Trophoblast cell (in vitro differentiated cells and primary cell): ENCODE measurements around the gene SHROOM2.

ENCODE experiments used
- DNase-seq, 2 donors: peaks; one replicate each; pipeline ENCODE4 v3.0.0-alpha.2; 2016
- H2AFZ ChIP-seq: 2 replicates; pipeline ENCODE4 v1.6.1; 2013; ENCODE audit warnings: low read length, moderate library complexity, mild to moderate bottlenecking; ENCODE audit not compliant: insufficient read depth, poor library complexity
- H2AK5ac ChIP-seq: 2 replicates; pipeline ENCODE4 v1.6.1; 2013; ENCODE audit warnings: mild to moderate bottlenecking, low read length
- H2BK120ac ChIP-seq: 2 replicates; pipeline ENCODE4 v1.6.1; 2013; ENCODE audit warnings: low read length, mild to moderate bottlenecking, moderate library complexity; ENCODE audit not compliant: insufficient read depth, poor library complexity
- H2BK12ac ChIP-seq: 2 replicates; pipeline ENCODE4 v1.6.1; 2013; ENCODE audit warnings: mild to moderate bottlenecking, low read length, moderate library complexity
- H2BK5ac ChIP-seq: 2 replicates; pipeline ENCODE4 v1.6.1; 2013; ENCODE audit warnings: low read length, low read depth, moderate library complexity, mild to moderate bottlenecking; ENCODE audit not compliant: poor library complexity
- H3K14ac ChIP-seq: 2 replicates; pipeline ENCODE4 v1.6.1; 2013; ENCODE audit warnings: mild to moderate bottlenecking, low read length
- H3K18ac ChIP-seq: 2 replicates; pipeline ENCODE4 v1.6.1; 2013; ENCODE audit warnings: mild to moderate bottlenecking, low read length
- H3K23ac ChIP-seq: 2 replicates; pipeline ENCODE4 v1.6.1; 2013; ENCODE audit warnings: low read length
- H3K27ac ChIP-seq: 2 replicates; pipeline ENCODE4 v1.5.1; 2013; ENCODE audit warnings: low read depth, mild to moderate bottlenecking, inconsistent platforms, low read length, moderate library complexity
- H3K27me3 ChIP-seq: 2 replicates; pipeline ENCODE4 v1.6.1; 2013; ENCODE audit warnings: inconsistent platforms, mild to moderate bottlenecking, low read length, moderate library complexity; ENCODE audit not compliant: insufficient read depth
- H3K36me3 ChIP-seq, 2 experiments: 1 replicate in 1 of 2; 2 replicates in 1 of 2; pipeline ENCODE4 v1.6.1; 2013; ENCODE audit warnings: low read length in 2 of 2, mild to moderate bottlenecking in 2 of 2, moderate library complexity in 1 of 2; ENCODE audit not compliant: insufficient read depth in 2 of 2, control insufficient read depth in 1 of 2
- H3K4ac ChIP-seq: 2 replicates; pipeline ENCODE4 v1.6.1; 2013; ENCODE audit warnings: low read depth, mild to moderate bottlenecking, low read length, moderate library complexity
- H3K4me1 ChIP-seq, 2 experiments: 1 replicate in 1 of 2; 2 replicates in 1 of 2; pipeline ENCODE4 v1.6.1; 2013; ENCODE audit warnings: low read length in 2 of 2, mild to moderate bottlenecking in 2 of 2, moderate library complexity in 1 of 2; ENCODE audit not compliant: insufficient read depth in 2 of 2, control insufficient read depth in 1 of 2
- H3K4me2 ChIP-seq: 2 replicates; pipeline ENCODE4 v1.6.1; 2013; ENCODE audit warnings: inconsistent platforms, mild to moderate bottlenecking, low read length, moderate library complexity
- H3K4me3 ChIP-seq: 2 replicates; pipeline ENCODE4 v1.5.1; 2013; ENCODE audit warnings: mild to moderate bottlenecking, low read depth, low read length, inconsistent platforms
- H3K79me1 ChIP-seq: one replicate; pipeline ENCODE4 v1.6.1; 2013; ENCODE audit warnings: low read length
- H3K79me2 ChIP-seq: 2 replicates; pipeline ENCODE4 v1.6.1; 2013; ENCODE audit warnings: low read length, mild to moderate bottlenecking; ENCODE audit not compliant: control insufficient read depth, insufficient read depth, poor library complexity
- H3K9ac ChIP-seq: 2 replicates; pipeline ENCODE4 v1.6.1; 2013; ENCODE audit warnings: mild to moderate bottlenecking, low read length
- H3K9me3 ChIP-seq: 2 replicates; pipeline ENCODE4 v1.6.1; 2013; ENCODE audit warnings: low read depth, mild to moderate bottlenecking, control low read depth, inconsistent platforms, low read length; ENCODE audit not compliant: insufficient read depth
- H4K12ac ChIP-seq: 2 replicates; pipeline ENCODE4 v1.6.1; 2013; ENCODE audit warnings: low read depth, mild to moderate bottlenecking, low read length, moderate library complexity
- H4K8ac ChIP-seq: 2 replicates; pipeline ENCODE4 v1.6.1; 2013; ENCODE audit warnings: low read depth, mild to moderate bottlenecking, low read length, moderate library complexity
- H4K91ac ChIP-seq: one replicate; pipeline ENCODE4 v1.6.1; 2013; ENCODE audit warnings: low read depth, mild to moderate bottlenecking, low read length, moderate library complexity
- WGBS: extraction: QIAGEN DNeasy Blood & Tissue Kit; methylation state at CpG from one replicate; pipeline ENCODE4 v1.1.7; 2013; ENCODE audit warnings: missing lambda C conversion rate; ENCODE audit not compliant: insufficient read length, insufficient coverage; ENCODE audit errors: extremely low coverage; 5-methylcytosine and 5-hydroxymethylcytosine counted together

SHROOM2 gene

GRCh38 chrX:9802737-9803136 lies 16.5 kb downstream of the SHROOM2 start:
- peaks cover 5 to 7% of the 10 kb centered on the region in 2 experiments for H3K36me3 ChIP-seq
- H2BK5ac ChIP-seq: no peak overlapping the region
- H2AFZ ChIP-seq: no peak overlapping the region
- H2BK120ac ChIP-seq: no peak overlapping the region
- H4K8ac ChIP-seq: no peak overlapping the region
- H3K9ac ChIP-seq: no peak overlapping the region
- no peak overlapping the region for H2AK5ac ChIP-seq
- H3K14ac ChIP-seq: no peak overlapping the region
- H3K4me1 ChIP-seq: peaks cover 10 to 13% of the 10 kb centered on the region in 2 experiments
- no peaks in the 10 kb centered on the region for H3K79me1 ChIP-seq
- no peak overlapping the region for H3K23ac ChIP-seq
- no CpG with 5 or more reads among the region's 4 CpGs for WGBS
- no peak for DNase-seq
- H2BK12ac ChIP-seq: no peak overlapping the region
- no peak overlapping the region for H4K91ac ChIP-seq
- no peak overlapping the region for H3K18ac ChIP-seq
- peaks cover 7% of the 10 kb centered on the region for H3K79me2 ChIP-seq
- H3K27ac ChIP-seq: no peak overlapping the region
- no peak overlapping the region for H3K4me2 ChIP-seq
- no peak overlapping the region for H3K4me3 ChIP-seq
- peak overlapping the region; percentile 62 for H3K4ac ChIP-seq
- no peak overlapping the region for H4K12ac ChIP-seq
- no peaks in the 10 kb centered on the region for H3K9me3 ChIP-seq
- H3K27me3 ChIP-seq: no peaks in the 10 kb centered on the region

GRCh38 chrX:9804444-9804843 lies 18.2 kb downstream of the SHROOM2 start:
- Histone ChIP-seq H4K91ac (no peak overlapping the region), H3K36me3 (peaks cover 5 to 7% of the 10 kb centered on the region in 2 experiments), H2AK5ac (no peak overlapping the region), H2AFZ (no peak overlapping the region), H3K14ac (no peak overlapping the region), H4K8ac (no peak overlapping the region), H2BK5ac (no peak overlapping the region), H2BK120ac (no peak overlapping the region), H3K79me2 (peaks cover 7% of the 10 kb centered on the region), H3K9ac (no peak overlapping the region), H2BK12ac (no peak overlapping the region), H4K12ac (no peak overlapping the region), H3K23ac (no peak overlapping the region), H3K4me3 (no peak overlapping the region), H3K27ac (no peak overlapping the region), H3K4me1 (peaks cover 7 to 11% of the 10 kb centered on the region in 2 experiments), H3K27me3 (no peaks in the 10 kb centered on the region), H3K79me1 (no peaks in the 10 kb centered on the region), H3K9me3 (no peaks in the 10 kb centered on the region), H3K18ac (peak overlapping the region; percentile 18), H3K4ac (peak overlapping the region; percentile 83), H3K4me2 (no peak overlapping the region)
- WGBS: no CpG with 5 or more reads among the region's 5 CpGs
- no peak for DNase-seq

DNA sequence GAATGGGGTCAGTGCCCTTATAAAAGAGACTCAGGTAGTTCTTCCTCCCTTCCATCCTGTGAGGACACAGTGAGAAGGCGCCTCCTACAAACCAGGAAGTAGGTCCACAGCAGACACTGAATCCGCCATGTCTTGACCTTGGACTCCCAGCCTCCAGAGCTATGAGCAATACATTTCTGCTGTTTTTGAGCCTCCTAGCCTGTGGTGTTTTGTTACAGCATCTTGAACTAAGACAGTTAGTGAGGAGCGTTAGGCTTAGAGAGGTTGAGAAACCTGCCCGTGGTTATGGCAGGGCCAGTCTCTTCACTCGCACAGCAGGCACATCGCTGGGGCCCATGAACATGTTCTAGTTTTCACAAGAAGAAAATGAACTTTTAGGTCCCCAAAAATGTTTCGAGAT lies 19.7 kb downstream of the SHROOM2 start:
- Histone ChIP-seq H3K27ac (no peak overlapping the region), H3K79me1 (no peaks in the 10 kb centered on the region), H3K27me3 (no peaks in the 10 kb centered on the region), H4K12ac (no peak overlapping the region), H3K14ac (no peak overlapping the region), H2BK120ac (no peak overlapping the region), H2BK5ac (no peak overlapping the region), H4K8ac (no peak overlapping the region), H3K36me3 (peaks cover 2 to 4% of the 10 kb centered on the region in 2 experiments), H3K4me3 (no peak overlapping the region), H2AFZ (no peak overlapping the region), H3K9ac (no peak overlapping the region), H3K23ac (no peak overlapping the region), H4K91ac (no peak overlapping the region), H3K18ac (no peak overlapping the region), H3K9me3 (no peaks in the 10 kb centered on the region), H3K79me2 (peaks cover 5% of the 10 kb centered on the region), H2AK5ac (no peak overlapping the region), H3K4me2 (no peak overlapping the region), H2BK12ac (no peak overlapping the region), H3K4ac (no peak overlapping the region), H3K4me1 (peaks cover 7 to 11% of the 10 kb centered on the region in 2 experiments)
- DNase-seq: no peak
- WGBS: no CpG with 5 or more reads among the region's 7 CpGs

DNA sequence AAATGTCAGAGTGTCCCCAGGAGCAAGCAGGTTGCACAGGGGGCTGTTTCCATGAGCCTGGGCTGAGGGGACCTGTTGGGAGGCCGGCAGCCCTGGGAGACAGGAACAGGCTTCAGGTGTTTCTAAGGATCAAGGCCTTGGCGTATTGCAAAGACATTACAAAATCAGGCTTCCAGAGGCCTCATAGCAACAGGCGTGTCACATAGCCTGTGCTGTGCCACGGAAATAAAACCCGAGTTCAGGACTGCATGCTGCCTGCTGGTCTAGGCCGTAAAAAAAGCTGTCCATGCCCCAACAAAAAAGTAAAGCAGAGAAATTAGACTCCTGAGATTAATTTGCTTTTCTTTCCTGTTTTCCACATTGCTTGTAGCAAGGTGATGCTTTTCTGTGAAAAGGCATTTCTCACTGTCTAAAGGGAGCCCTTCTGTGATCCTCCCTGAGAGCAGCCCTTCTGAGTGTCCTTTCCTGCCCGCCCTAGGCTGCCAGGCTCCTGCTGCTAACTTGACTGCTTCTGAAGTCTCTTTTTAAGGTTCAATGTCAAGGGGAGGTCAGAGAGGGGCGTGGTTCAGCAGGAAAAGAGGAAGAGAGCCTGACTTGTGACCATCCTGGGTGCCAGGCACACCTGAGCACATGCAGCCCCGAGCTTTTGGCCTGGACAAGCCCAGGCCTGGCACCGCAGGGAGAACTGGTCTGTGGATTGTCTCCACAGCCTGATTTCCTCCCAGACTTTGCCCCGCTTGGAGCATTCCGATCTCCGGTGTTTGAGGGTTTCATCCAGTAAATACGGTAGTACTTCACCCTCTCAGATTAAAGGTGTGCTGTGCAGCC lies 21.3 kb downstream of the SHROOM2 start:
- Histone ChIP-seq H3K23ac (no peak overlapping the region), H3K4me2 (no peak overlapping the region), H3K79me2 (peaks cover 5% of the 10 kb centered on the region), H4K8ac (peak overlapping the region; percentile 10), H3K18ac (peak overlapping the region; percentile 65), H3K4ac (peak overlapping the region; percentile 83), H3K9ac (no peak overlapping the region), H3K4me1 (peaks cover 7 to 11% of the 10 kb centered on the region in 2 experiments), H3K36me3 (peaks cover 2 to 10% of the 10 kb centered on the region in 2 experiments), H4K91ac (no peak overlapping the region), H2BK5ac (no peak overlapping the region), H3K14ac (no peak overlapping the region), H3K79me1 (no peaks in the 10 kb centered on the region), H3K27ac (no peak overlapping the region), H2AK5ac (no peak overlapping the region), H2BK12ac (no peak overlapping the region), H4K12ac (no peak overlapping the region), H2AFZ (no peak overlapping the region), H3K9me3 (no peaks in the 10 kb centered on the region), H3K4me3 (no peak overlapping the region), H2BK120ac (no peak overlapping the region), H3K27me3 (no peaks in the 10 kb centered on the region)
- no CpG with 5 or more reads among the region's 14 CpGs for WGBS
- DNase-seq: no peak
